Hematopoietic multipotent progenitor cell treated with erythropoietin and hydrocortisone succinate and interleukin-3 and kit ligand, for 15 days (in vitro differentiated cells): ENCODE results near the gene PLCH2.
"Not testable (repeated sequence)": the region's sequence is repeated elsewhere in the genome, so short reads cannot be mapped to it uniquely, and the experiment has no call there.

ENCODE experiments used
- DNase-seq: peaks from one replicate; pipeline ENCODE4 v3.0.0-alpha.2; 2015; ENCODE audit warnings: low spot score

PLCH2 gene

GRCh38 chr1:2544875-2545640, 69.0 kb downstream of the PLCH2 start:
- DNase-seq = no peak

- peak; percentile 80 for DNase-seq
Measured at GRCh38 chr1:2545754-2546514, 69.8 kb downstream of the PLCH2 start.

DNA sequence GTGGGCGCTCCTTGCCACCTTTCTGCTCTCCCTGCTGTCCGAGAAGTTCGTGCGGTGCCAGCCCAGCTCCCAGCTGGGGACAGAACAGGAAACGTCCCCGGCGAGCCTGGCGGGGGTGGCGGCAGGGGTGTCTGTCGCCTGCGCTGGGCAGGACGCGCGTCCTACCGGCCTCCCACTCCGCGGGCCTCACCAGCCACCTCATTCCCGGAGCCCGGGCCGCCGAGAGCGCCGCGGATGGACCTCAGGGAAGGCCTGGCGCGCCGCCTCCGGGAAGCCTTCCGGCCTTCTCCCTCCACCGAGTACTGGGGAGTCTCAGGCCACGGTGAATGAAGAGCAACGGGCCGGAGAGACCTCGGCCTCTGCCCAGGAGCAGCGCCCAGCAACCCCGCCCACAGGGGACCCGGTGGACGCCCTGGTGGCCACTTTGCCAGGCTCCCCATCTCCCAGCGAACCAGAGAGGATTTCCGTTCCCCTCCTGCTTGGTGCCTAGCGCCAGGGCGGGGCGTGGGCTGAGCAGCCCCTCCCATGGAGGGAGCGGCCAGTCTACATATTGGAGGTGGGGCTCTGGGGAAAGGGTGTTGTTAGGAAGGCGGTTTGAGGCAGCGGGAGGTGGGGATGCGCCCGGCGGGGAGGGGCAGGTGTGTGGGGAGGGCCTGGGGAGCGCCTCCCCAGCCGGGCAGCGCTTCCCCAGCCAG, 70.6 kb downstream of the PLCH2 start:
- DNase-seq = peak; percentile 79

DNA sequence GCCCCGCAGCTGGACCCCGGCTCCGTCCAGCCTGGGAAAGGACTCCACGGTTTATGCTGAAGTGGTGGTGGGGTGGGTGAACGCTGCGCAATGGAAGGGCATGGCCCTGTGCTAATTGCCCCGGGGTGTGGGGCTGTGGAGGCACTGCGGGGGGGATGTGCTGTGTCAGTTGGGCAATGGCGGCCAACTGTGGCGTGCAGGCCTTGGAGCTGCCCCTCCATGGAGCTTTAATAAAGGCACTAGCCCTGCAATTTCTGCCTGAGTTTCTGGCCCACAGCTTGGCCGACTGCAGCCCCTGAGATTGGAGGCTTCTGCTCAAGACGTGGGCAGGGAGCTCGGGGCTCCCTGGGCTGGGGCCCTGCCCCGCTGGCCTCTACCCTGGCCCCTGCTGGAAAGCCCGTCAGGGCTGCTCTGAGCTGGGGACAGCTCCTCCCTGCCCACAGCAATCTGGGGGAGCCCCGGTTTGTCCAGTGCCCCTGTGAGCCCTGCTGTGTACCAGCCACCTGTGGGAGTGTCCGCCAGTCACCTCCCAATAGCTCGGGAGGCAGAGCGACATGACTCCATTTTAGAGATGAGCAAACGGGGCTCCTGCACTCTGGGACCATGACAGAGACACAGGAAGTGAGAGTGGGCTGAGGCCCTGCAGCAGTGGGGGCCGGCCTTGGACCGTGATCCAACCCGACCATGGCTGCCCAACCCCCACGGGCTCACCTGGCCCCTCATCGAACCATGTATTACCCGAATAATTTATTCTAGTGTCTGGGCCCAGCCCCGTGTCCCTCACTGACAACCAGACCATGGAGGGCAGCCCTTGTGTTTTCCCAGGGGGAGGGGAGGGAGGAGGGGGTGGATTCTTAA, 71.3 kb downstream of the PLCH2 start:
- no peak for DNase-seq

GRCh38 chr1:2548068-2548589, 72.0 kb downstream of the PLCH2 start:
- peak; percentile 84 for DNase-seq

DNA sequence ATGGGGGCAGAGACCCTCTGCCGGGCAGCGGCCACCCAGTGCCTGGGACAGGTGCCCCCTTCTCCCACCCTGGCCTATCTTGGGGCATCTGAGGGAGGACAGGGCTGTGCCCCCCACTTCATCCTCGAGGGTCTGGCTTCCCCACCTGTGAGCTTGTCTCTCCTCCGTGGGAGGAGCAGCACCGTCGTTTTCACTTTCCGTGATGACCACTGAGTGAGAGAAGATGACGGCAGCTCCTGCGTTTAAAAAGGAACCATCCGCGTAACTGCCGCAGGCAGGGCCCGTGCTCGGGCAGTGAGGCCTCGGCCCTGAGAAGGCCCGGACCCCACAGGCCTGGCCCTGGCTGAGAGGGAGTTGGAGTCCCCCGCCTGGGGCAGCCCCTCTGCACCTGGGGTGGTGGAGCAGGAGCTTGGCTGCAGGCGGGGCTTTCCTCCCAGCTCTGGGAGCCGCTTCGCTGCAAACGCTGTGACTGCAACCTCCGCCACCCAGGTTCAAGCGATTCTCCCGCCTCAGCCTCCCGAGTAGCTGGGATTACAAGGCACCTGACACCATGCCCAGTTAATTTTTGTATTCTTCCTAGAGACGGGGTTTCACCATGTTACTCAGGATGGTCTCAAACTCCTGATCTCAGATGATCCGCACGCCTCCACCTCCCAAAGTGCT, 73.4 kb downstream of the PLCH2 start:
- DNase-seq = not testable (repeated sequence)

DNA sequence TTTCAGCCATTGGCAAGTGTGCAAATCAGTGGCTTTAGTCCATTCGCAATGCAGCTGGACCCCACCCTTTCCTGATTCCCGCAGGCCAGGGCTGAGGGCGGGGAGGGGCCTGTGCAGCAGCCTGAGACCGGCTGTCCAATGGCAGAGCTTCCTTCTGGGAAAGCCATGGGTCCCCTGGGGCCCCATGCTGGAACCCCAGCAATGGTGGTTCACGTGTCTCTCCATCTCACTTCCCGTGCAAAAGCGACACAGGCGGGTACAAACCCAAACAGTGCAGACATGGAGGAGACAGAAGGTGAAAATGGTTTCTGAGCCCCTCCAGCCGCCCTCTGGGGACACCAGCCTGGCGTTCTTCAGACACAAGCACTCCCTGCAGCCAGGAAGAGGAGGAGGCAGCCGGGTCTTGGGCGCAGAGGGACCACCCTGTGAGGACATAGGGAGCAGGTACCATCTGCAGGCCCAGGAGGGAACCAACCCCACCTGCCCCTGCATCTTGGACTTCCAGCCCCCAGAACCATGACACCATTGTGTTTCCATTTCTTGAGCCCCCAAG, 74.3 kb downstream of the PLCH2 start:
- DNase-seq = not testable (repeated sequence)

GRCh38 chr1:2551544-2551943, 75.5 kb downstream of the PLCH2 start:
- DNase-seq = not testable (repeated sequence)

DNA sequence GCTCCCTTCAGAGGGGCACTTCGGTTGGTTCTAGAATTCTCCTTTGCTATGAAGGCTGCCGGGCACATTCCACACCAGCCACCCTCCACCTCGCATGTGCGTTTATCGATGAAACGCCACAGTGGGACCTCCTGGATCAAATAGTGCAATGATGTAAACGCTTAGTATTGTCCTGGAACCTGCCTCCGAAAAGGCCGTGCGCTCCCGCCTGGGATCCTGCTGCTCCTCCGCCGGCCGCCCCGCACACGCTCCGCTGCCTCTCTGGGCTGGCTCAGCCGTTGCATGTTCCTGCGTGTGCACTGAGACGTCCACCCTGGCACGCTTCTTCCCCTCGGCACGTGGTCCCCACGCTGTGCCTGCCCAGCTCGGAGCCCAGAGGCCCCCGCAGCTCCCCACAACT, 76.1 kb downstream of the PLCH2 start:
- no peak for DNase-seq

DNA sequence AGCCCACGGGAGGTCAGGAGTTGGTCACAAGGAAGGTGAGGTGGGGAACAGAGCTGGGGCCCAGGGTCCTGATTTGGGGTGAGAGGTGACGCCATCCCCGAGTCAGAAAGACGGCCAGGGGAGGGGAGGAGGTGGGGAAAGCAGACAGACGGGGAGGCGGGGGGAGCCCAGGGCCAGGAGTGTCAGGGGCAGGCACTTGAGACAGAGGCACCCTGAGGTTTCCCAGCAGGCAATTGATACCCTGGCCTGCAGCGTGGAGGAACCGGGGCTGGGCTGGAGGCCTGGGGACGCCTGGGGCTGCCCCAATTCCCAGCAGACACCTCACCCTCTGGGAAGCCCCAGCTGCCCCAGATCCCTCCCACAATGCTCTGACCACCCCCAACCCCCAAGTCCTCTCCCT, 77.0 kb downstream of the PLCH2 start:
- not testable (repeated sequence) for DNase-seq

GRCh38 chr1:2553871-2554620, 78.0 kb downstream of the PLCH2 start:
- no peak for DNase-seq

DNA sequence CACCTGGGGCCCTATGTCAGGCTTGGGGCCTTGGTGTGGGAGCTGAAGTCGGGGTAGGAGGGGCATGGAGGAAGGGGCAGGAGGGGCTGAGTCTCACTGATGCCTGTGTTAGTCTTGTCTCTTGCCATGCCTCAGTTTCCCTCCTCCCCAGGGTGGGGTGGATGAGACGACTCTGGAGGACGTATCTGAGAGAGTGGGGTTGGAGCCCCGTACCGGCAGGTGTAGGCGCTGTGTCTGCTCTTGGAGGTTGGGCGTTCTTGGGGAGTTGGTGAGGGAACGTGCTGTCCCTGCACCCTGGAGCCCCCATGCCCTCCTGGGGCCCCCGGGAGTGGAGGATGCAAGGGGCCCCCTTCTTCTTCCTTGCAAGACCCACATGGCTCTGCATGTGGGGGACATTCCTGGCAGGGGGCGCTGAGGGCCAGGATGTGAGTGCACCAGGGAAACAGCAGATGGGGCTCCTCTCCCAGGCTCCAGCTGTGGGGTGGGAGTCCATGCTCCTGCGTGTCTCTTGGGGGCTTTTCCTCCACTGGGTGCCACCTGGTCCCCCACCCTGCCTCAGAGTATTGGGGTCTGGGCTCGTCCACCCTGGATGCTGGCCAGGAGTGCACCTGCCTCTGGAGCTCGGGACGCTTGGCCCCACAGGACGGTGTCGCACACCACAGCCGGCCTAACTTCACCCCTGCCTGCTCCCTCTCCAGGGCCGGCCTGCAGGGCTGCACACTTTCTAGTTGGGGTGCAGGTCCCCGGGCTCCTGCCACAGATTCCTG, 78.7 kb downstream of the PLCH2 start:
- no peak for DNase-seq
